Trophoblast cell (in vitro differentiated cells and primary cell): ENCODE measurements around the gene ALG8.
A peak's percentile ranks its signal among the peaks of the same experiment; 100 is the strongest.
"Not testable (repeated sequence)": the region's sequence is repeated elsewhere in the genome, so short reads cannot be mapped to it uniquely, and the experiment has no call there.

ENCODE experiments used
- DNase-seq, 2 donors: peaks; one replicate each; pipeline ENCODE4 v3.0.0-alpha.2; 2016
- H2AFZ ChIP-seq: 2 replicates; pipeline ENCODE4 v1.6.1; 2013; ENCODE audit warnings: low read length, moderate library complexity, mild to moderate bottlenecking; ENCODE audit not compliant: insufficient read depth, poor library complexity
- H2AK5ac ChIP-seq: 2 replicates; pipeline ENCODE4 v1.6.1; 2013; ENCODE audit warnings: mild to moderate bottlenecking, low read length
- H2BK120ac ChIP-seq: 2 replicates; pipeline ENCODE4 v1.6.1; 2013; ENCODE audit warnings: low read length, mild to moderate bottlenecking, moderate library complexity; ENCODE audit not compliant: insufficient read depth, poor library complexity
- H2BK12ac ChIP-seq: 2 replicates; pipeline ENCODE4 v1.6.1; 2013; ENCODE audit warnings: mild to moderate bottlenecking, low read length, moderate library complexity
- H2BK5ac ChIP-seq: 2 replicates; pipeline ENCODE4 v1.6.1; 2013; ENCODE audit warnings: low read length, low read depth, moderate library complexity, mild to moderate bottlenecking; ENCODE audit not compliant: poor library complexity
- H3K14ac ChIP-seq: 2 replicates; pipeline ENCODE4 v1.6.1; 2013; ENCODE audit warnings: mild to moderate bottlenecking, low read length
- H3K18ac ChIP-seq: 2 replicates; pipeline ENCODE4 v1.6.1; 2013; ENCODE audit warnings: mild to moderate bottlenecking, low read length
- H3K23ac ChIP-seq: 2 replicates; pipeline ENCODE4 v1.6.1; 2013; ENCODE audit warnings: low read length
- H3K27ac ChIP-seq: 2 replicates; pipeline ENCODE4 v1.5.1; 2013; ENCODE audit warnings: low read depth, mild to moderate bottlenecking, inconsistent platforms, low read length, moderate library complexity
- H3K27me3 ChIP-seq: 2 replicates; pipeline ENCODE4 v1.6.1; 2013; ENCODE audit warnings: inconsistent platforms, mild to moderate bottlenecking, low read length, moderate library complexity; ENCODE audit not compliant: insufficient read depth
- H3K36me3 ChIP-seq, 2 experiments: 1 replicate in 1 of 2; 2 replicates in 1 of 2; pipeline ENCODE4 v1.6.1; 2013; ENCODE audit warnings: low read length in 2 of 2, mild to moderate bottlenecking in 2 of 2, moderate library complexity in 1 of 2; ENCODE audit not compliant: insufficient read depth in 2 of 2, control insufficient read depth in 1 of 2
- H3K4ac ChIP-seq: 2 replicates; pipeline ENCODE4 v1.6.1; 2013; ENCODE audit warnings: low read depth, mild to moderate bottlenecking, low read length, moderate library complexity
- H3K4me1 ChIP-seq, 2 experiments: 1 replicate in 1 of 2; 2 replicates in 1 of 2; pipeline ENCODE4 v1.6.1; 2013; ENCODE audit warnings: low read length in 2 of 2, mild to moderate bottlenecking in 2 of 2, moderate library complexity in 1 of 2; ENCODE audit not compliant: insufficient read depth in 2 of 2, control insufficient read depth in 1 of 2
- H3K4me2 ChIP-seq: 2 replicates; pipeline ENCODE4 v1.6.1; 2013; ENCODE audit warnings: inconsistent platforms, mild to moderate bottlenecking, low read length, moderate library complexity
- H3K4me3 ChIP-seq: 2 replicates; pipeline ENCODE4 v1.5.1; 2013; ENCODE audit warnings: mild to moderate bottlenecking, low read depth, low read length, inconsistent platforms
- H3K79me1 ChIP-seq: one replicate; pipeline ENCODE4 v1.6.1; 2013; ENCODE audit warnings: low read length
- H3K79me2 ChIP-seq: 2 replicates; pipeline ENCODE4 v1.6.1; 2013; ENCODE audit warnings: low read length, mild to moderate bottlenecking; ENCODE audit not compliant: control insufficient read depth, insufficient read depth, poor library complexity
- H3K9ac ChIP-seq: 2 replicates; pipeline ENCODE4 v1.6.1; 2013; ENCODE audit warnings: mild to moderate bottlenecking, low read length
- H3K9me3 ChIP-seq: 2 replicates; pipeline ENCODE4 v1.6.1; 2013; ENCODE audit warnings: low read depth, mild to moderate bottlenecking, control low read depth, inconsistent platforms, low read length; ENCODE audit not compliant: insufficient read depth
- H4K12ac ChIP-seq: 2 replicates; pipeline ENCODE4 v1.6.1; 2013; ENCODE audit warnings: low read depth, mild to moderate bottlenecking, low read length, moderate library complexity
- H4K8ac ChIP-seq: 2 replicates; pipeline ENCODE4 v1.6.1; 2013; ENCODE audit warnings: low read depth, mild to moderate bottlenecking, low read length, moderate library complexity
- H4K91ac ChIP-seq: one replicate; pipeline ENCODE4 v1.6.1; 2013; ENCODE audit warnings: low read depth, mild to moderate bottlenecking, low read length, moderate library complexity
- WGBS: extraction: QIAGEN DNeasy Blood & Tissue Kit; methylation state at CpG from one replicate; pipeline ENCODE4 v1.1.7; 2013; ENCODE audit warnings: missing lambda C conversion rate; ENCODE audit not compliant: insufficient read length, insufficient coverage; ENCODE audit errors: extremely low coverage; 5-methylcytosine and 5-hydroxymethylcytosine counted together

The ALG8 gene

DNA sequence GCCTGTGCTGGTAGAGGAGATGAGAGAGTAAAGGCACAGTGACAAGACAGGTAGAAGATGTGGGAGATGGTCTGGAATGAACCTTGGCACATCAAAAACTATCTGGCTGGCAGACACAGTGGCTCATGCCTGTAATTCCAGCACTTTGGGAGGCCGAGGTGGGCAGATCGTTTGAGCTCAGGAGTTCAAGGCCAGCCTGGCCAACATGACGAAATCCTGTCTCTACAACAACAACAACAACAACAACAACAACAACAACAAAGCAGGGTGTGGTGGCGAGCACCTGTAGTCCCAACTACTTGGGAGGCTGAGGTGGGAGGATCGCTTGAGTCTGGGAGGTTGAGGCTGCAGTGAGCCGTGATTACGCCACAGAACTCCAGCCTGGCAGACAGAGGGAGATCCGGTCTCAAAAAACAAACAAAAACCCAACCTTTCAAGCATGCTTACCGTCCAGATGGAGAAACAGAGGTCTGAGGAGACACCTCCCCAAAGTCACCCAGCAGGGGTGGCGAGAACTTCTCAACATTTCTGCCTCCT lies 37.2 kb upstream of the ALG8 start:
- no peak overlapping the region for H3K23ac ChIP-seq
- H3K79me1 ChIP-seq, result peaks cover 6% of the 10 kb centered on the region
- no peak overlapping the region for H4K8ac ChIP-seq
- no peak overlapping the region for H3K9ac ChIP-seq
- WGBS, result no CpG with 5 or more reads among the region's 10 CpGs
- peak overlapping the region; percentile 7 for H2BK120ac ChIP-seq
- H3K27ac ChIP-seq, result no peak overlapping the region
- no peak overlapping the region for H4K91ac ChIP-seq
- H2AFZ ChIP-seq, result no peak overlapping the region
- no peak for DNase-seq
- H3K14ac ChIP-seq, result no peak overlapping the region
- no peak overlapping the region for H3K4me3 ChIP-seq
- H3K79me2 ChIP-seq, result no peaks in the 10 kb centered on the region
- H3K4ac ChIP-seq, result peak overlapping the region; percentile 14
- H3K36me3 ChIP-seq, result peaks cover 32 to 36% of the 10 kb centered on the region in 2 experiments
- H3K9me3 ChIP-seq, result no peaks in the 10 kb centered on the region
- no peak overlapping the region for H3K4me2 ChIP-seq
- H2AK5ac ChIP-seq, result no peak overlapping the region
- peaks cover 5 to 12% of the 10 kb centered on the region in 2 experiments for H3K4me1 ChIP-seq
- no peak overlapping the region for H4K12ac ChIP-seq
- H2BK12ac ChIP-seq, result no peak overlapping the region
- H3K18ac ChIP-seq, result no peak overlapping the region
- no peak overlapping the region for H2BK5ac ChIP-seq
- H3K27me3 ChIP-seq, result no peaks in the 10 kb centered on the region

DNA sequence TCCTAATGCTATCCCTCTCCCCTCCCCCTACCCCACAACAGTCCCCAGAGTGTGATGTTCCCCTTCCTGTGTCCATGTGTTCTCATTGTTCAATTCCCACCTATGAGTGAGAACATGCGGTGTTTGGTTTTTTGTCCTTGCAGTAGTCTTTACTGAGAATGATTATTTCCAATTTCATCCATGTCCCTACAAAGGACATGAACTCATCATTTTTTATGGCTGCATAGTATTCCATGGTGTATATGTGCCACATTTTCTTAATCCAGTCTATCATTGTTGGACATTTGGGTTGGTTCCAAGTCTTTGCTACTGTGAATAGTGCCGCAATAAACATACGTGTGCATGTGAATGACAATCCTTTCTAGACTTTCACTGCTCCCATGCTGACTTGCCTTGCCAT lies 36.4 kb upstream of the ALG8 start:
- H3K36me3 ChIP-seq, result peaks cover 32 to 36% of the 10 kb centered on the region in 2 experiments
- H3K79me1 ChIP-seq, H2BK12ac ChIP-seq, H3K18ac ChIP-seq, H3K27me3 ChIP-seq, H4K91ac ChIP-seq, H3K4me2 ChIP-seq, H3K4ac ChIP-seq, H4K8ac ChIP-seq, H4K12ac ChIP-seq, H3K9ac ChIP-seq, H3K23ac ChIP-seq, H2BK120ac ChIP-seq, H3K79me2 ChIP-seq, H3K14ac ChIP-seq, H2AK5ac ChIP-seq, DNase-seq, H3K4me3 ChIP-seq, H2AFZ ChIP-seq, H2BK5ac ChIP-seq, H3K27ac ChIP-seq, H3K9me3 ChIP-seq: not testable (repeated sequence)
- H3K4me1 ChIP-seq, result peaks cover 5 to 12% of the 10 kb centered on the region in 2 experiments
- WGBS, result no CpG with 5 or more reads among the region's 3 CpGs

DNA sequence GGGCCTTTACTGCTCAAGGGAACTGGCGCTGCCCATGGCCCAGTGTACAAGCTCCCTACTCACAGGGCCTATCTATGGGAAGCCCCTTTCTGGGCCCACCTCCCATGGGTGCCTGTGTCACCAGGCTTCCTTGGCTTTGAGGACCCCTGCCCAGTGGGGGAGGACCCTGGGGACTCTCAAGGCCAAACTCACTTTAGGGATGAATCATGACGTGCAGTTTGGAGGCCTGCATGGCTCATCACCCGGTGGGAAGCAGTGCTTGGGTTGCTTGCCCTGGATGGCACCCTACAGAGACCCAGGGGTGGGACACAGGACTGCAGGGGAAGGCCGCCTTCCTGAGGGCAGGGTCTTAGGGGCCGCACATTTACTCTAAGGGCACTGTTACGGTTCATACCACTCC lies 32.5 kb upstream of the ALG8 start:
- H3K4me3 ChIP-seq, result no peak overlapping the region
- H3K4me2 ChIP-seq, result no peak overlapping the region
- no peak overlapping the region for H3K9ac ChIP-seq
- peak overlapping the region; percentile 7 for H3K14ac ChIP-seq
- no peak overlapping the region for H2AFZ ChIP-seq
- H3K23ac ChIP-seq, result no peak overlapping the region
- H2BK12ac ChIP-seq, result peak overlapping the region; percentile 46
- peaks cover 6% of the 10 kb centered on the region for H3K79me2 ChIP-seq
- no peak overlapping the region for H2BK5ac ChIP-seq
- no peak for DNase-seq
- H3K27ac ChIP-seq, result no peak overlapping the region
- H3K36me3 ChIP-seq, result peaks cover 28 to 38% of the 10 kb centered on the region in 2 experiments
- no peak overlapping the region for H2BK120ac ChIP-seq
- H2AK5ac ChIP-seq, result no peak overlapping the region
- H3K79me1 ChIP-seq, result peaks cover 27% of the 10 kb centered on the region
- H4K8ac ChIP-seq, result no peak overlapping the region
- H3K4ac ChIP-seq, result no peak overlapping the region
- H3K4me1 ChIP-seq, result peaks cover 20 to 22% of the 10 kb centered on the region in 2 experiments
- no peak overlapping the region for H4K12ac ChIP-seq
- H4K91ac ChIP-seq, result peak overlapping the region; percentile 58
- H3K27me3 ChIP-seq, result no peaks in the 10 kb centered on the region
- no peak overlapping the region for H3K18ac ChIP-seq
- no CpG with 5 or more reads among the region's 6 CpGs for WGBS
- H3K9me3 ChIP-seq, result no peaks in the 10 kb centered on the region

DNA sequence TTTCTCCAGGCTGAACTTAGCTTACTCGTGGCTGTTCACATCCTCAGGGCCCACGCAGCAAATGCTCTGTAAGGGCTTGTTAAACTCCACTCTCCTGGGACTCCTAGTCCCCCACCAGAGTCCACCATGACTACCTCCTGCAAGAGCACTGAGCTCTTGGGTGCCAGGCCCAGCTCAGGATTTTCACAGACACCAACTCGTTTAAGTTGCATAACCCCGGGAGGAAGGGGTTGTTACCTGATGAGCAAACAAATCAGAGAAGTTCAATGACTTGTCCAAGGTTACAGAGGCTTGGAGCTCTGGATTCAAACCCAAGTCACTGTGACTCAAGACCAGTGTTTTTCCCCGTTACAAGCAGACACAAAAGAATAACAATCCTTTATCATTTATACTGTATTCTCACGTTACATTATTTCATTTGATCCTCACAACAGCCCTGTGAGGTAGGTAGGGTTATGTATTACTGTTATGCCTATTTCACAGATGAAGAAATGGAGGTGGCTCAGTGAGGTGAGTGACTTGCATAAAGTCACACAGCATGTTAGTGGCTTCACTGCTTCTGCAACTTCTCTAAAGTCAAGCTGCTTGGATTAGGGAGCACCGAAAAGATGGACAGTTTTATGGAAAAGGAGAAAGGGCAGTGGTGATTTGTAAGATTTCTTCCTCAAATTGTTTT lies 31.6 kb upstream of the ALG8 start:
- H2BK5ac ChIP-seq, result no peak overlapping the region
- no peak overlapping the region for H2AFZ ChIP-seq
- no peaks in the 10 kb centered on the region for H3K9me3 ChIP-seq
- no peak overlapping the region for H3K18ac ChIP-seq
- H3K79me1 ChIP-seq, result peaks cover 35% of the 10 kb centered on the region
- DNase-seq, result no peak
- peaks cover 19 to 30% of the 10 kb centered on the region in 2 experiments for H3K36me3 ChIP-seq
- no CpG with 5 or more reads among the region's 7 CpGs for WGBS
- no peak overlapping the region for H3K4me2 ChIP-seq
- H3K79me2 ChIP-seq, result peaks cover 6% of the 10 kb centered on the region
- H3K4ac ChIP-seq, result no peak overlapping the region
- no peak overlapping the region for H2BK120ac ChIP-seq
- no peak overlapping the region for H3K4me3 ChIP-seq
- no peak overlapping the region for H3K14ac ChIP-seq
- peak overlapping the region; percentile 2 for H4K8ac ChIP-seq
- H4K91ac ChIP-seq, result peak overlapping the region; percentile 68
- peak overlapping the region; percentile 0 for H2BK12ac ChIP-seq
- H3K9ac ChIP-seq, result no peak overlapping the region
- H3K4me1 ChIP-seq, result peaks cover 27% of the 10 kb centered on the region in 2 experiments
- no peak overlapping the region for H4K12ac ChIP-seq
- no peak overlapping the region for H3K23ac ChIP-seq
- H2AK5ac ChIP-seq, result no peak overlapping the region
- H3K27me3 ChIP-seq, result no peaks in the 10 kb centered on the region
- H3K27ac ChIP-seq, result no peak overlapping the region
